Activated T-cell treated with anti-CD3 and anti-CD28 coated beads, Interleukin-2, amount 50 U/mL, for 1 hour (primary cell): Measurements from ENCODE around the gene UCK1.
"Not testable (repeated sequence)": the region's sequence is repeated elsewhere in the genome, so short reads cannot be mapped to it uniquely, and the experiment has no call there.

Experiments used
- DNase-seq: peaks from one replicate; pipeline ENCODE4 v3.0.0-alpha.2; 2020

The UCK1 gene

GRCh38 chr9:131554087-131554842, 23.2 kb upstream of the UCK1 start:
- no peak for DNase-seq

GRCh38 chr9:131552030-131552429, 21.0 kb upstream of the UCK1 start:
- no peak for DNase-seq

- not testable (repeated sequence) for DNase-seq
Observed at GRCh38 chr9:131550465-131550864, 19.4 kb upstream of the UCK1 start.

- not testable (repeated sequence) for DNase-seq
Observed at GRCh38 chr9:131549186-131549585, 18.1 kb upstream of the UCK1 start.

GRCh38 chr9:131546336-131547084, 15.4 kb upstream of the UCK1 start:
- no peak for DNase-seq

- no peak for DNase-seq
Observed at GRCh38 chr9:131545786-131546335, 14.8 kb upstream of the UCK1 start.

- no peak for DNase-seq
Observed at GRCh38 chr9:131545003-131545785, 14.1 kb upstream of the UCK1 start, which contains the start of gene PRRT1B. PRRT1B (plus strand) TSS chr9:131545523; CDS start chr9:131545616, 93 bp downstream.

GRCh38 chr9:131543141-131543540, 12.1 kb upstream of the UCK1 start:
- DNase-seq, result no peak

- no peak for DNase-seq
Observed at GRCh38 chr9:131539223-131539923, 8.3 kb upstream of the UCK1 start.

GRCh38 chr9:131537946-131538345, 6.9 kb upstream of the UCK1 start:
- DNase-seq, result no peak

GRCh38 chr9:131534721-131535237, 3.7 kb upstream of the UCK1 start:
- no peak for DNase-seq

- DNase-seq, result no peak
Observed at GRCh38 chr9:131530546-131530919, 530 bp downstream of the UCK1 start.

GRCh38 chr9:131529597-131530545, 1.2 kb downstream of the UCK1 start:
- DNase-seq, result no peak

GRCh38 chr9:131528886-131529505, 2.1 kb downstream of the UCK1 start:
- no peak for DNase-seq

- no peak for DNase-seq
Observed at GRCh38 chr9:131528186-131528585, 2.9 kb downstream of the UCK1 start.

GRCh38 chr9:131525643-131526565, 5.2 kb downstream of the UCK1 start:
- no peak for DNase-seq

- no peak for DNase-seq
Observed at GRCh38 chr9:131524665-131525315, 6.3 kb downstream of the UCK1 start.
